Measurements from ENCODE around the gene PLXNB2.
A peak's percentile ranks its signal among the peaks of the same experiment; 100 is the strongest.

The PLXNB2 gene

GRCh38 chr22:50256258-50256862, 51.1 kb downstream of the PLXNB2 start:
- no peak overlapping the region for H3K4me3 ChIP-seq (ENCODE audit: low read depth, low read length)
- no peak for DNase-seq (ENCODE audit: low read depth, low spot score)
- in situ Hi-C loops (cut with HindIII; ENCODE audit: low sequenced_read_pairs): no loop called here
- TF ChIP-seq CTCF (IDR thresholded peaks at IDR 0.05; ENCODE audit: low read depth, low read length): no peak

- in situ Hi-C loops (cut with HindIII; ENCODE audit: low sequenced_read_pairs): no loop called here
- no peak for TF ChIP-seq CTCF (IDR thresholded peaks at IDR 0.05; ENCODE audit: low read depth, low read length)
- H3K4me3 ChIP-seq (ENCODE audit: low read depth, low read length): no peak overlapping the region
- no peak for DNase-seq (ENCODE audit: low read depth, low spot score)
These were observed 51.8 kb downstream of the PLXNB2 start for GRCh38 chr22:50255607-50256006.

- TF ChIP-seq CTCF (IDR thresholded peaks at IDR 0.05; ENCODE audit: low read depth, low read length): no peak
- DNase-seq (ENCODE audit: low read depth, low spot score): no peak
- in situ Hi-C loops (cut with HindIII; ENCODE audit: low sequenced_read_pairs): no loop called here
- no peak overlapping the region for H3K4me3 ChIP-seq (ENCODE audit: low read depth, low read length)
These were observed 52.3 kb downstream of the PLXNB2 start for GRCh38 chr22:50255099-50255498.

GRCh38 chr22:50253941-50254340, 53.5 kb downstream of the PLXNB2 start:
- DNase-seq (ENCODE audit: low read depth, low spot score): no peak
- no peak for TF ChIP-seq CTCF (IDR thresholded peaks at IDR 0.05; ENCODE audit: low read depth, low read length)
- no peak overlapping the region for H3K4me3 ChIP-seq (ENCODE audit: low read depth, low read length)
- in situ Hi-C loops (cut with HindIII; ENCODE audit: low sequenced_read_pairs): no loop called here

- TF ChIP-seq CTCF (IDR thresholded peaks at IDR 0.05; ENCODE audit: low read depth, low read length): no peak
- in situ Hi-C loops (cut with HindIII; ENCODE audit: low sequenced_read_pairs): no loop called here
- H3K4me3 ChIP-seq (ENCODE audit: low read depth, low read length): no peak overlapping the region
- no peak for DNase-seq (ENCODE audit: low read depth, low spot score)
These were observed 54.2 kb downstream of the PLXNB2 start for GRCh38 chr22:50253046-50253915.

GRCh38 chr22:50252082-50253045, 55.1 kb downstream of the PLXNB2 start:
- in situ Hi-C loops (cut with HindIII; ENCODE audit: low sequenced_read_pairs): no loop called here
- TF ChIP-seq CTCF (IDR thresholded peaks at IDR 0.05; ENCODE audit: low read depth, low read length): peak; percentile 79
- peak; percentile 50 for DNase-seq (ENCODE audit: low read depth, low spot score)
- no peak overlapping the region for H3K4me3 ChIP-seq (ENCODE audit: low read depth, low read length)
